ENCODE data around the gene NDNF.
A peak's percentile ranks its signal among the peaks of the same experiment; 100 is the strongest.

The NDNF gene

DNA sequence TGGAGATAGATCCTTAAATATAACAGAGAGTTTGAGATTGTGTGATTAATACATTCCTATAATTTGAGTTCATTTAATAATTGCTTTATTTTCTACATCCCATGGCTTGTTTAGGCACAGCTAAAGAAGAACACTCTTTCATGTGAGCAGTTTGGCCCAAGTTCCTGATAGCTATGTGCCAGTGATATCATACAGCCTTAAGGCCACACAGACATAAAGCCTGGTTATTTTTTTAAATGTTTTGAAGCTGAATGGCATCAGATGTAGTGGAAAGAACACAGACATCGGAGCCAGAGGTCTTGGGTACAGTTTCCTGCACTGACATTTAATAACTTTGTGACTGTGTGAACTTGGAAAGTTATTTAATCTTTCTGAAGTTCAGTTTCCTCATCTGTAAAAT is 7.0 kb upstream of the NDNF start:
- Mint-ChIP-seq H3K9me3 (no peaks in the 10 kb centered on the region), H3K4me3 (no peak overlapping the region), H3K27me3 (peaks cover 17% of the 10 kb centered on the region), H3K36me3 (no peaks in the 10 kb centered on the region), H3K4me1 (no peaks in the 10 kb centered on the region), H3K27ac (no peak overlapping the region)
- no peak for ATAC-seq

GRCh38 chr4:121077496-121077895 is 5.2 kb upstream of the NDNF start:
- peaks cover 7% of the 10 kb centered on the region for H3K4me1 Mint-ChIP-seq
- H3K9me3 Mint-ChIP-seq = no peaks in the 10 kb centered on the region
- no peak overlapping the region for H3K27ac Mint-ChIP-seq
- no peaks in the 10 kb centered on the region for H3K36me3 Mint-ChIP-seq
- ATAC-seq = no peak
- H3K4me3 Mint-ChIP-seq = no peak overlapping the region
- peaks cover 33% of the 10 kb centered on the region for H3K27me3 Mint-ChIP-seq

DNA sequence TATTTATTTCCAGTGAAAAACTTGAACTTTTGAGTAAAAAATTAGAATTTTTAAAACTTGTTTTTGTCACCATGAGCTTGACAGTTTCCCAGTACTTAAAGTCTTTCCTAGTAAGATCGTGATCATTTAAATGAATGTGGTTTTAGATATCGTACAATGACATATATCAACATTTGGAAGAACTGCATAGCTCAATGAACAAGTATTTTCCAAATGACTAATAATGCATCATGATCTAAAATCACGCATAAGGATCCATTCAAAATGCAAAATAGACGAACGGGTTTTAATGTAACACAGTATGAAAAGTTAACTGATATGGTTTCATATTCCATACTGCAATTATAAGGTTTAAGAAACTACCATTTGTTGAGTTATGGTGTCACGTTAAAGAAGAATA is 4.1 kb upstream of the NDNF start:
- peaks cover 37% of the 10 kb centered on the region for H3K27me3 Mint-ChIP-seq
- H3K4me1 Mint-ChIP-seq = peaks cover 15% of the 10 kb centered on the region
- H3K36me3 Mint-ChIP-seq = no peaks in the 10 kb centered on the region
- H3K4me3 Mint-ChIP-seq = no peak overlapping the region
- H3K9me3 Mint-ChIP-seq = no peaks in the 10 kb centered on the region
- no peak for ATAC-seq
- H3K27ac Mint-ChIP-seq = no peak overlapping the region

GRCh38 chr4:121073672-121074381 is 1.5 kb upstream of the NDNF start:
- peak; percentile 34 for ATAC-seq
- Mint-ChIP-seq H3K9me3 (no peaks in the 10 kb centered on the region), H3K27me3 (peaks cover 58% of the 10 kb centered on the region), H3K4me3 (no peak overlapping the region), H3K36me3 (no peaks in the 10 kb centered on the region), H3K4me1 (peaks cover 27% of the 10 kb centered on the region), H3K27ac (no peak overlapping the region)

GRCh38 chr4:121073004-121073435 is 685 bp upstream of the NDNF start:
- Mint-ChIP-seq H3K4me3 (peak overlapping the region; percentile 74), H3K4me1 (peaks cover 27% of the 10 kb centered on the region), H3K27me3 (peaks cover 66% of the 10 kb centered on the region), H3K9me3 (no peaks in the 10 kb centered on the region), H3K36me3 (no peaks in the 10 kb centered on the region), H3K27ac (no peak overlapping the region)
- ATAC-seq = no peak

DNA sequence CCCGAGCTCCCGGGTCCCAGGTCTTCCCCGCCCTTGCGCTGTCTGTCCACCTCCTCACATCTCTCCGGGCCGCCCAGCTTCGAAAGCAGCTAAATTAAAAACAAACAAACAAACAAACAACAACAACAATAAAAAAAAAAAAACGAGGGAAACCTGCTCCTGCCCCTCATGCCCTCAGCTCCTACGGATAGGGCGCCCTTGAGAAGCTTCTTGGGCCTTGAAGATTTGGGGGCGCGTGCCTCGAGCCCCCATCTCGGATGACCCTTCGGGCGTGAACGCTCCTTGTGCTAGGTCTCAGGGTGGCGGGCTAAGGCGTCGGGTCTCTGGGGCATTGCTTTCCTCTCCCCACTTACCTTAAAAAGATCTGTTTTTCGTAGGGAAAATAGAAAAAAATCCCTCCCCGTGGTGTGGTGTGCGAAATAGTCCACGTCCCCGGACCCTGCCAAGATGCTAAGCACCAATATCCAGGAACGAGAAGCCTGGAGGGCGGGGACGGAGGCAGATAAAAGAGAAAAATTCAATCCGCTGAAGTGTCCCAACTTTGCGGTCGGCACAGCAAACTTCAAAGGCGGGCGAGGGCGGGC is 603 bp downstream of the NDNF start:
- peaks cover 66% of the 10 kb centered on the region for H3K27me3 Mint-ChIP-seq
- H3K4me3 Mint-ChIP-seq = peak overlapping the region; percentile 48
- H3K36me3 Mint-ChIP-seq = no peaks in the 10 kb centered on the region
- peaks cover 27% of the 10 kb centered on the region for H3K4me1 Mint-ChIP-seq
- no peaks in the 10 kb centered on the region for H3K9me3 Mint-ChIP-seq
- H3K27ac Mint-ChIP-seq = no peak overlapping the region
- no peak for ATAC-seq

- ATAC-seq = no peak
- Mint-ChIP-seq H3K36me3 (no peaks in the 10 kb centered on the region), H3K9me3 (no peaks in the 10 kb centered on the region), H3K27me3 (peaks cover 66% of the 10 kb centered on the region), H3K4me3 (peak overlapping the region; percentile 48), H3K4me1 (peaks cover 27% of the 10 kb centered on the region), H3K27ac (no peak overlapping the region)
Measured at GRCh38 chr4:121070696-121071639, 1.4 kb downstream of the NDNF start.

- Mint-ChIP-seq H3K4me1 (peaks cover 27% of the 10 kb centered on the region), H3K4me3 (no peak overlapping the region), H3K9me3 (no peaks in the 10 kb centered on the region), H3K27me3 (peaks cover 66% of the 10 kb centered on the region), H3K27ac (no peak overlapping the region), H3K36me3 (no peaks in the 10 kb centered on the region)
- ATAC-seq = no peak
Measured at GRCh38 chr4:121070274-121070673, 2.1 kb downstream of the NDNF start.

DNA sequence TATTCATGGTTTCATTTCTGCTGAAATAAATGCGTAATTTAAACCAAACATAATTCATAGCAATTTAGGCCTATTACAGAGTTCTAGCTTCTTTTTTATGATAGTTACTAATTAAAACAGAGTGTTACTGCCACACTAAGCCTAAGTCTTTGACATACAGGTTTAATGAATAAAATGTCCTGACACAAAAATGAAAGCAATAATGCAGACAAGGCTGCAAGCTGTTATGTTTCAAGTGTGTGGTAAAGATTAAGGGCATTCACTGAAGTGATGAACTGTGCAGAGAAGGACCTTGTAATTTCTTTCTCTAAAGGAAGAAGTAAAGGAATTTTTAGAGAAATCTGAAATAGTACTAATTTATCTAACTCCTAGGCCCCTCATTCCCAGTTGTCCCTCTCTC is 2.9 kb downstream of the NDNF start:
- ATAC-seq = no peak
- H3K27me3 Mint-ChIP-seq = peaks cover 59% of the 10 kb centered on the region
- peaks cover 27% of the 10 kb centered on the region for H3K4me1 Mint-ChIP-seq
- H3K9me3 Mint-ChIP-seq = no peaks in the 10 kb centered on the region
- H3K27ac Mint-ChIP-seq = no peak overlapping the region
- no peaks in the 10 kb centered on the region for H3K36me3 Mint-ChIP-seq
- H3K4me3 Mint-ChIP-seq = no peak overlapping the region

GRCh38 chr4:121064482-121064881 is 7.9 kb downstream of the NDNF start:
- Mint-ChIP-seq H3K9me3 (no peaks in the 10 kb centered on the region), H3K27ac (no peak overlapping the region), H3K27me3 (peaks cover 11% of the 10 kb centered on the region), H3K4me1 (no peaks in the 10 kb centered on the region), H3K4me3 (no peak overlapping the region), H3K36me3 (no peaks in the 10 kb centered on the region)
- no peak for ATAC-seq

DNA sequence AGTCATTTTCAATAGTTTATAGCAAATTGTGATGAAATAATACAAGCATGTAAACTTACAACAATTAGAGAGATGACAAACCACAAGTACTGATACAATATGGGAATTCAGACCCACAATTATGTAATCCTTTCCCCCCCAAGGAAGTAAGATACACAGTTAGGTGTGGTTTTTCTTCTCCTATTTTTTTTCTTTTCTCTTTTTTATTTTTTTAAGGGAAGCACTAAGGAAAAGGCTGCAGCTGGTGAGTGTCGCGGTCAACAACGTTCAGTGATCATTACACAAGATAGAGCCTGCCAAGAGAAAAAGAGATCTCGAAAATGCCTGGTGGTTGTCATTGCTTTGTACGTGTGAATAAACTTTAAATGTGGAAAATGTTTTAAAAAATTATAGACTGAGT is 9.8 kb downstream of the NDNF start:
- Mint-ChIP-seq H3K36me3 (no peaks in the 10 kb centered on the region), H3K4me3 (no peak overlapping the region), H3K4me1 (no peaks in the 10 kb centered on the region), H3K27ac (no peak overlapping the region), H3K9me3 (no peaks in the 10 kb centered on the region), H3K27me3 (no peaks in the 10 kb centered on the region)
- no peak for ATAC-seq

GRCh38 chr4:121061861-121062260 is 10.5 kb downstream of the NDNF start:
- H3K9me3 Mint-ChIP-seq = no peaks in the 10 kb centered on the region
- no peak overlapping the region for H3K4me3 Mint-ChIP-seq
- no peaks in the 10 kb centered on the region for H3K36me3 Mint-ChIP-seq
- no peaks in the 10 kb centered on the region for H3K4me1 Mint-ChIP-seq
- H3K27ac Mint-ChIP-seq = no peak overlapping the region
- no peak for ATAC-seq
- H3K27me3 Mint-ChIP-seq = no peaks in the 10 kb centered on the region

GRCh38 chr4:121061215-121061614 is 11.1 kb downstream of the NDNF start:
- no peaks in the 10 kb centered on the region for H3K36me3 Mint-ChIP-seq
- H3K4me3 Mint-ChIP-seq = no peak overlapping the region
- no peak for ATAC-seq
- no peaks in the 10 kb centered on the region for H3K4me1 Mint-ChIP-seq
- no peaks in the 10 kb centered on the region for H3K27me3 Mint-ChIP-seq
- H3K9me3 Mint-ChIP-seq = no peaks in the 10 kb centered on the region
- H3K27ac Mint-ChIP-seq = no peak overlapping the region

- no peak for ATAC-seq
- Mint-ChIP-seq H3K9me3 (no peaks in the 10 kb centered on the region), H3K27ac (no peak overlapping the region), H3K4me3 (no peak overlapping the region), H3K36me3 (no peaks in the 10 kb centered on the region), H3K4me1 (no peaks in the 10 kb centered on the region), H3K27me3 (no peaks in the 10 kb centered on the region)
Measured at GRCh38 chr4:121057466-121057922, 14.8 kb downstream of the NDNF start.

DNA sequence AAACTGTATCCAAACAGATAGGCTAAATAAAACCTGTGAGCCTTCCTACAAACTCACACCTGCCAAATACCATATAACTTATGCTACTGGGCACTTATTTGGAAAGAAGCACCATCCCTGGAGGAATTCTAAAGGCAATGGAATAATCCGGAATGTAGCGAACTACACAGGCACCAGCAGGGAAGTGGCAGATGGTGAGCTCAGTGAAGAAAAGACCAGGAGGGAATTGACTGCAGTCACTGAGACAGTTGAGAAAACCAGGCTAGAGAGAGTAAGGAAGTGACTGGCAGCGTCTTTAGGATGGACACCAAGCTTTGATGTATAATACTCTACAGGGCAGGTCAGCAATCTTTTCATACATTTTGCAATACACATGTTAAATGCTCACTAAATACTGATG is 16.3 kb downstream of the NDNF start:
- H3K36me3 Mint-ChIP-seq = no peaks in the 10 kb centered on the region
- ATAC-seq = no peak
- H3K27ac Mint-ChIP-seq = no peak overlapping the region
- no peaks in the 10 kb centered on the region for H3K27me3 Mint-ChIP-seq
- H3K9me3 Mint-ChIP-seq = no peaks in the 10 kb centered on the region
- no peaks in the 10 kb centered on the region for H3K4me1 Mint-ChIP-seq
- H3K4me3 Mint-ChIP-seq = no peak overlapping the region

Measured in stimulated activated memory B cell treated with anti-CD40 and anti-IgM and Interleukin-4, amounts not matched to agents 10 μg/mL and 1 μg/mL and 100 μg/mL, for 72 hours (primary cell).